HG02981 (cell line): ENCODE data around the gene COPS7A.
"Not testable (repeated sequence)": the region's sequence is repeated elsewhere in the genome, so short reads cannot be mapped to it uniquely, and the experiment has no call there.

ENCODE experiments used
- ATAC-seq: cut with Tn5 transposase; IDR thresholded peaks from one replicate; pipeline ENCODE4 v1.9.1; 2021; ENCODE audit warnings: mild to moderate bottlenecking, moderate library complexity; ENCODE audit not compliant: unreplicated experiment

The COPS7A gene

GRCh38 chr12:6701078-6701768, 22.6 kb upstream of the COPS7A start:
- no peak for ATAC-seq

GRCh38 chr12:6703631-6704030, 20.2 kb upstream of the COPS7A start:
- no peak for ATAC-seq

DNA sequence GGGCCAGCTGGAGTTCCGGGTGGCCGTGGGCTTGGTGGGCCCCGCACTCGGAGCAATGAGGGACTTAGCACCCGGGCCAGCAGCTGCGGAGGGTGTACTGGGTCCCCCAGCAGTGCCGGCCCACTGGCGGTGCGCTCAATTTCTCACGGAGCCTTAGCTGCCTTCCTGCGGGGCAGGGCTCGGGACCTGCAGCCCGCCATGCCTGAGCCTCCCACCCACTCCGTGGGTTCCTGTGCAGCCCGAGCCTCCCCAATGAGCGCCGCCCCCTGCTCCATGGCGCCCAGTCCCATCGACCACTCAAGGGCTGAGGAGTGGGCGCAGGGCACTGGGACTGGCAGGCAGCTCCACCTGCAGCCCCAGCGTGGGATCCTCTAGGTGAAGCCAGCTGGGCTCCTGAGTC, 15.5 kb upstream of the COPS7A start:
- not testable (repeated sequence) for ATAC-seq

DNA sequence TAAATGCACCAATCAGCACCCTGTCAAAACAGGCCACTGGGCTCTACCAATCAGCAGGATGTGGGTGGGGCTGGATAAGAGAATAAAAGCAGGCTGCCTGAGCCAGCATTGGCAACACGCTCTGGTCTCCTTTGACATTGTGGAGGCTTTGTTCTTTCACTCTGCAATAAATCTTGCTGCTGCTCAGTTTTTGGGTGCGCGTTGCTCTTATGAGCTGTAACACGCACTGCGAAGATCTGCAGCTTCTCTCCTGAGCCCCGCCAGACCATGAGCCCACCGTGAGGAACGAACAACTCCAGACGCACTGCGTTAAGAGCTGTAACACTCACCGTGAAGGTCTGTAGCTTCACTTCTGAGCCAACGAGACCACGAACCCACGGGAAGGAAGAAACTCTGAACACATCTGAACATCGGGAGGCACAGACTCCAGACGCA, 14.9 kb upstream of the COPS7A start:
- ATAC-seq = no peak

GRCh38 chr12:6716031-6716873, 7.6 kb upstream of the COPS7A start:
- ATAC-seq = not testable (repeated sequence)

DNA sequence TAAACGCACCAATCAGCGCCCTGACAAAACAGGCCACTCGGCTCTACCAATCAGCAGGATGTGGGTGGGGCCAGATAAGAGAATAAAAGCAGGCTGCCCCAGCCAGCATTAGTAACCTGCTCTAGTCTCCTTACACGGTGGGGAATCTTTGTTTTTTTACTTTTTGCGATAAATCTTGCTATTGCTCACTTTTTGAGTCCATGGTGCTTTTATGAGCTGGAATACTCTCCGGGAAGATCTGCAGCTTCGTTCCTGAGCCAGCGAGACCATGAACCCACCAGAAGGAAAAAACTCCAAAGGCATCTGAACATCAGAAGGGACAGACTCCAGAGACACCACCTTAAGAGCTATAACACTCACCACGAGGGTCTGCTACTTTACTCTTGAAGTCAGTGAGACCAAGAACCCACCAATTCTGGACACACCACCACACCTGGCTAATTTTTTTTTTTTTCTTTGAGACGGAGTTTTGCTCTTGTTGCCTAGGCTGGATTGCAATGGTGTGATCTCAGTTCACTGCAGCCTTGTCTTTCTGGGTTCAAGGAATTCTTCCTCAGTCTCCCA, 6.9 kb upstream of the COPS7A start:
- no peak for ATAC-seq

DNA sequence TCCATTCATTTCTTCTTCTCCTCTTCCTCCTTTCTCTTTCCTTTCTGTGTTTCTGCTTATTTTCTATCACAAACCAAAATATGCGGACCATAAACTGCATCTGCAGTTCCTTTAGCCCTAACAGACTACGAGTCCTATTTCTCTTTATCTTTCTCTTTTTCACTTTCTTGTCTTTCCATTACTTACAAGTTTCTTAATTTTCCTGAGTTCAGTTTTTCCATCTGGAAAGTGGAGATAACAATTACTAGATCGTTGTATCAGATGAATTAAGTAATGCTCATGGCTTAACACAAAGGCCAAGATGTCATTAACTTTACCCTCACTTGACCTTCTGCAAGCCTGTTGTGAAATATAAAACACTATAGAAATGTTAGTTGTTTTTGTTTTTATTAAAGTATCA, 983 bp upstream of the COPS7A start:
- no peak for ATAC-seq

GRCh38 chr12:6724409-6724797, 557 bp downstream of the COPS7A start:
- ATAC-seq = peak; percentile 28

- ATAC-seq = no peak
Measured at GRCh38 chr12:6725350-6725749, 1.5 kb downstream of the COPS7A start.

DNA sequence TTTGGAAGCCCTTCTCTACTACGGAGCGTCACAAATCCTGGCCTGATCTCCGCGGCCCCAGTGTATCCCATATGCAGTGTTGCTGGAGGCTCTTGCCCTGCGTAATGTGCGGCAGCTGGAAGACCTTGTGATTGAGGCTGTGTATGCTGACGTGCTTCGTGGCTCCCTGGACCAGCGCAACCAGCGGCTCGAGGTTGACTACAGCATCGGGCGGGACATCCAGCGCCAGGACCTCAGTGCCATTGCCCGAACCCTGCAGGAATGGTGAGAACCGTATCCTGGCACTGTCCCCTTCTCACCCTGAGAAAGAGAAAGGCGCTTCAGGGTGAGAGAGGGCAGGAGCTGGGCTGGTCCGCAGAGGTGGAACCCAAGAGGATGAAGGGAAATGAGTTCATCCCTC, 5.3 kb downstream of the COPS7A start:
- ATAC-seq = no peak

DNA sequence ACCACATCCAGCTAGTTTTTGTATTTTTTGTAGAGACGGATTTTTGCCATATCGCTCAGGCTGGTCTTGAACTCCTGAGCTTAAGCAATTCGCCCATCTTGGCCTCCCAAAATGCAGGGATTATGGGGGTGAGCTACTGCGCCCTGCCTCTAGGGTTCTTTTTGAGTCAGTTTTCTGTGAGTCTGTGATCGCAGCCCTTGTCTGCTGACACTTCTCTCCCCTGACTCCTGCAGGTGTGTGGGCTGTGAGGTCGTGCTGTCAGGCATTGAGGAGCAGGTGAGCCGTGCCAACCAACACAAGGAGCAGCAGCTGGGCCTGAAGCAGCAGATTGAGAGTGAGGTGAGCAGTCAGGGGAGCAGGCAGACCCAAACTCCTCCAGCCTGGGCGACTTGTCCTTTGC, 6.3 kb downstream of the COPS7A start:
- ATAC-seq = no peak

GRCh38 chr12:6734506-6735387, 10.9 kb downstream of the COPS7A start:
- ATAC-seq = no peak

DNA sequence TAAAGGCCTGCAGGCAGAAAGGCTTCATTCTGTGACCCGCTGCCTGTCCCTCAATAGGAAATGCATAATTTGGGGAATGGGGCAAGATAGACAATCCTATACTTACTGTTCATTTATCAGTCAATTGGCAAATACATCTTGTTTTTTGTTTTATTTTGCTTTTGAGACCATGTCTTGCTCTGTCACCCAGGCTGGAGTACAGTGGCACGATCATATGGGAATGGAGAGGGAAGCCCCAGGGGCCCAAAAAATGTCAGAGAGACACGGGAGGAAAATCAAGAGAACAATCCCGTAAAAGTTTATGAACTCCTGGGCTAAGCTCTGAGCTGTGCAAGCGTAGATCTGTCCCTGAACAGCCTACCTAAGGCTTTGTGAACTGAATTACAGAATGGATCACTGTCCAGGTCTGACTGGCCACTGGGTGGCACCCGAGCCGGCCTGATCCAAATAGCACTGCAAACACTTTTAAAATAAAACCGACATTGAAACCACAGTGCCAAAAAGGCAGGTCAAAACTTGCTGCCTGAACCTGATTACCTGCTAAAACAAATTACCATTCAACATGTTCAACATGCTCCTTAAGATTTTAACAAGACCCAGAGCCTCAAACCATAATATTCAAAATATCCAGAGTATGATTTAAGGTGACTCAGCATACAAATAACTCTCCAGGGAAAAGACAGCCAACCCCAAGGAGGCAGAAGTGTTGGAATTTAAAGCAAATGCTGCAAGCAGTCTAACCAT, 11.8 kb downstream of the COPS7A start:
- no peak for ATAC-seq

- ATAC-seq = no peak
Measured at GRCh38 chr12:6736754-6737153, 12.9 kb downstream of the COPS7A start.

DNA sequence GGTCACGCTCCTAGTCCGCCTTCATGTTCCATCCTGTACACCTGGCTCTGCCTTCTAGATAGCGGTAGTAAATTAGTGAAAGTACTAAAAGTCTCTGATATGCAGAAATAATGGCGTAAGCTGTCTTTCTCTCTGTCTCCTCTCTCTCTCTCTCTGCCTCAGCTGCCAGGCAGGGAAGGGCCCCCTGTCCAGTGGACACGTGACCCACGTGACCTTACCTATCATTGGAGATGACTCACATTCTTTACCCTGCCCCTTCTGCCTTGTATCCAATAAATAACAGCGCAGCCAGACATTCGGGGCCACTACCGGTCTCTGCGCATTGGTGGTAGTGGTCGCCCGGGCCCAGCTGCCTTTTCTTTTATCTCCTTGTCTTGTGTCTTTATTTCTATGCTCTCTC, 18.2 kb downstream of the COPS7A start:
- not testable (repeated sequence) for ATAC-seq

GRCh38 chr12:6742834-6743233, 19.0 kb downstream of the COPS7A start:
- ATAC-seq = no peak

DNA sequence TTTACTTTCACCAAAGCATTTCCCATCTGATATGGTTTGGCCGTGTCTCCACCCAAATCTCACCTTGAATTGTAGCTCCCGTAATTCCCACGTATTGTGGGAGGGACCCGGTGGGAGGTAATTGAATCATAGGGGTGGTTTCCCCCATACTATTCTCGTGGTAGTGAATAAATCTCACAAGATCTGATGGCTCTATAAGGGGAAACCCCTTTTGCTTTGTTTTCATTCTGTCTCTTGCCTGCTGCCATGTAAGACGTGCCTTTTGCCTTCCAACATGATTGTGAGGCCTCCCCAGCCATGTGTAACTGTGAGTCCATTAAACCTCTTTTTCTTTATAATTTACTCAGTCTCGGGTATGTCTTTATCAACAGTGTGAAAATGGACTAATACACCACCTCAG, 19.5 kb downstream of the COPS7A start:
- not testable (repeated sequence) for ATAC-seq

GRCh38 chr12:6745741-6746525, 22.1 kb downstream of the COPS7A start:
- ATAC-seq = no peak

- ATAC-seq = no peak
Measured at GRCh38 chr12:6747216-6747615, 23.4 kb downstream of the COPS7A start.

GRCh38 chr12:6748761-6749160, 24.9 kb downstream of the COPS7A start:
- no peak for ATAC-seq
